PC-9 (cell line): ENCODE data around the gene HCRT. TPM values are rescaled to one million over a fixed set of nuclear protein-coding genes. Genes with fewer than 3 reads are reported as not detected.
A peak's percentile ranks its signal among the peaks of the same experiment; 100 is the strongest.

ENCODE experiments used
- BruUV-seq: library from RNA; stranded (reverse); fragments of 400-500 nt; replicated peaks from 2 replicates; lab custom pipeline; 2021; lab: Mats Ljungman, UMichigan
- CTCF ChIA-PET: fragments of 300-600 bp; sonication (Branson Sonifier 250); formaldehyde crosslinking; loops from one replicate; lab custom pipeline; 2022; ENCODE audit warnings: antibody characterized with exemption; lab: Charles Lee
- POLR2A ChIA-PET: fragments of 300-600 bp; sonication (Branson Sonifier 250); formaldehyde crosslinking; loops from one replicate; lab custom pipeline; 2022; ENCODE audit warnings: antibody characterized with exemption; ENCODE audit not compliant: unreplicated experiment; lab: Charles Lee
- DNase-seq, 2 experiments: peaks; one replicate each; pipeline versions ENCODE4 v3.0.0 to v3.0.0-alpha.2; 2015 to 2022; ENCODE audit warnings: mixed read lengths in 1 of 2
- H2AFZ ChIP-seq: fragments of 200-600 bp; sonication (generic); 2 replicates; pipeline ENCODE4 v1.8.1; 2017; ENCODE audit warnings: antibody characterized with exemption
- H3F3A ChIP-seq: fragments of 200-600 bp; sonication (generic); 2 replicates; pipeline ENCODE4 v1.8.1; 2017; ENCODE audit warnings: antibody characterized with exemption, mild to moderate bottlenecking, low read depth; ENCODE audit not compliant: insufficient read depth
- H3K27ac ChIP-seq: fragments of 200-600 bp; sonication (generic); 2 replicates; pipeline ENCODE4 v1.6.1; 2016; ENCODE audit warnings: mixed run types
- H3K27me3 ChIP-seq: fragments of 200-600 bp; sonication (generic); 2 replicates; pipeline ENCODE4 v1.6.1; 2016; ENCODE audit warnings: low read depth, mixed run types; ENCODE audit not compliant: insufficient read depth
- H3K36me3 ChIP-seq: fragments of 200-600 bp; sonication (generic); 2 replicates; pipeline ENCODE4 v1.6.1; 2016; ENCODE audit warnings: low read depth, mixed run types
- H3K4me1 ChIP-seq: fragments of 200-600 bp; sonication (generic); replicated peaks from 2 replicates; pipeline ENCODE4 v1.6.1; 2016; ENCODE audit warnings: mixed run types; ENCODE audit not compliant: insufficient read depth
- H3K4me2 ChIP-seq: fragments of 200-600 bp; sonication (generic); 2 replicates; pipeline ENCODE4 v1.6.1; 2017; ENCODE audit warnings: mixed run types
- H3K4me3 ChIP-seq: fragments of 200-600 bp; sonication (generic); 2 replicates; pipeline ENCODE4 v1.6.1; 2016; ENCODE audit warnings: mixed run types
- H3K79me2 ChIP-seq: fragments of 200-600 bp; sonication (generic); 2 replicates; pipeline ENCODE4 v1.6.1; 2017; ENCODE audit warnings: low read depth, mixed run types
- H3K9me2 ChIP-seq: fragments of 200-600 bp; sonication (generic); 2 replicates; pipeline ENCODE4 v1.8.1; 2017; ENCODE audit warnings: mild to moderate bottlenecking; ENCODE audit not compliant: insufficient read depth
- H3K9me3 ChIP-seq: fragments of 200-600 bp; sonication (generic); 2 replicates; pipeline ENCODE4 v1.8.1; 2016; ENCODE audit warnings: low read depth; ENCODE audit not compliant: insufficient read depth
- H4K20me1 ChIP-seq: fragments of 200-600 bp; sonication (generic); 2 replicates; pipeline ENCODE4 v1.8.1; 2017; ENCODE audit not compliant: insufficient read depth
- EZH2 ChIP-seq: fragments of 200-600 bp; sonication (generic); IDR thresholded peaks from 2 replicates; pipeline ENCODE4 v1.8.0; 2017; ENCODE audit warnings: antibody characterized with exemption, low read depth
- intact Hi-C: fragments of 100-400 bp; cut with micrococcal nuclease; formaldehyde crosslinking; loops from one replicate; pipeline ENCODE4 v1.10.0; 2022; ENCODE audit not compliant: unreplicated experiment
- total RNA-seq: library from RNA; stranded (reverse); gene quantifications from 2 replicates; pipeline ENCODE4 v1.2.3, GENCODE V29; 2021
- TF ChIP-seq, protein P1 (sequence below): fragments of 200-600 bp; sonication (generic); conservative IDR thresholded peaks from 2 replicates; pipeline ENCODE4 v1.6.1; 2017; ENCODE audit warnings: mixed run types, antibody characterized with exemption, mild to moderate bottlenecking, moderate library complexity

Gene HCRT
- total RNA-seq, 1 experiment from 2014 or later: not detected

DNA sequence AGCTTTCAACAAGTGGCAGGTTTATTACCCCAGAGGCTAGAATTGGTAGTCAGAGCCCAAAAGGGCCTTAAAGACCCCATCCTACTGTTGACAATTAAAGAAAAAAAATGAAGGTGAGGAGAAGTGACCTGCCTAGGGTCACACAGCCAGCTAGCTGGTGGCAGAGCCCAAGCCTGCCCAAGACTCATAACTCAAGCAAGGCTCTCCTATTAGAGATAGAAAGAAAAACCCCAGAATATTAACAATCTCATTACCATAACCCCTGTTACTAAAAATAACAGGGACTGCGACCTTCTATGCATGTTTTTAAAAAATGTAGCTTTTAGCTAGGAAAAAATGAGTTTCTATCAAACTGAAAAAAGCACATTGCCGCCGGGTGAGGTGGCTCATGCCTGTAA, 48.6 kb downstream of the HCRT start:
- DNase-seq: no peak
- intact Hi-C loops: no loop called here
- TF ChIP-seq EZH2: no peak
- TF ChIP-seq, protein P1, sequence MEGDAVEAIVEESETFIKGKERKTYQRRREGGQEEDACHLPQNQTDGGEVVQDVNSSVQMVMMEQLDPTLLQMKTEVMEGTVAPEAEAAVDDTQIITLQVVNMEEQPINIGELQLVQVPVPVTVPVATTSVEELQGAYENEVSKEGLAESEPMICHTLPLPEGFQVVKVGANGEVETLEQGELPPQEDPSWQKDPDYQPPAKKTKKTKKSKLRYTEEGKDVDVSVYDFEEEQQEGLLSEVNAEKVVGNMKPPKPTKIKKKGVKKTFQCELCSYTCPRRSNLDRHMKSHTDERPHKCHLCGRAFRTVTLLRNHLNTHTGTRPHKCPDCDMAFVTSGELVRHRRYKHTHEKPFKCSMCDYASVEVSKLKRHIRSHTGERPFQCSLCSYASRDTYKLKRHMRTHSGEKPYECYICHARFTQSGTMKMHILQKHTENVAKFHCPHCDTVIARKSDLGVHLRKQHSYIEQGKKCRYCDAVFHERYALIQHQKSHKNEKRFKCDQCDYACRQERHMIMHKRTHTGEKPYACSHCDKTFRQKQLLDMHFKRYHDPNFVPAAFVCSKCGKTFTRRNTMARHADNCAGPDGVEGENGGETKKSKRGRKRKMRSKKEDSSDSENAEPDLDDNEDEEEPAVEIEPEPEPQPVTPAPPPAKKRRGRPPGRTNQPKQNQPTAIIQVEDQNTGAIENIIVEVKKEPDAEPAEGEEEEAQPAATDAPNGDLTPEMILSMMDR: no peak
- Histone ChIP-seq H3K79me2 (peaks cover 91% of the 10 kb centered on the region), H3K27me3 (no peaks in the 10 kb centered on the region), H2AFZ (no peak overlapping the region), H3F3A (peaks cover 23% of the 10 kb centered on the region), H3K9me3 (no peaks in the 10 kb centered on the region), H3K4me3 (no peak overlapping the region), H3K27ac (peak overlapping the region; percentile 78), H3K4me2 (peak overlapping the region; percentile 54; the same call in 1 of the 2 replicates), H3K4me1 (peaks cover 24% of the 10 kb centered on the region), H3K36me3 (0 out of 2 replicates have a peak, but pooled peaks cover 7% of the 10 kb centered on the region), H4K20me1 (peaks cover 37% of the 10 kb centered on the region), H3K9me2 (no peaks in the 10 kb centered on the region)
- BruUV-seq: no TSS peak
- ChIA-PET POLR2A (no interaction called here), CTCF (no interaction called here)

DNA sequence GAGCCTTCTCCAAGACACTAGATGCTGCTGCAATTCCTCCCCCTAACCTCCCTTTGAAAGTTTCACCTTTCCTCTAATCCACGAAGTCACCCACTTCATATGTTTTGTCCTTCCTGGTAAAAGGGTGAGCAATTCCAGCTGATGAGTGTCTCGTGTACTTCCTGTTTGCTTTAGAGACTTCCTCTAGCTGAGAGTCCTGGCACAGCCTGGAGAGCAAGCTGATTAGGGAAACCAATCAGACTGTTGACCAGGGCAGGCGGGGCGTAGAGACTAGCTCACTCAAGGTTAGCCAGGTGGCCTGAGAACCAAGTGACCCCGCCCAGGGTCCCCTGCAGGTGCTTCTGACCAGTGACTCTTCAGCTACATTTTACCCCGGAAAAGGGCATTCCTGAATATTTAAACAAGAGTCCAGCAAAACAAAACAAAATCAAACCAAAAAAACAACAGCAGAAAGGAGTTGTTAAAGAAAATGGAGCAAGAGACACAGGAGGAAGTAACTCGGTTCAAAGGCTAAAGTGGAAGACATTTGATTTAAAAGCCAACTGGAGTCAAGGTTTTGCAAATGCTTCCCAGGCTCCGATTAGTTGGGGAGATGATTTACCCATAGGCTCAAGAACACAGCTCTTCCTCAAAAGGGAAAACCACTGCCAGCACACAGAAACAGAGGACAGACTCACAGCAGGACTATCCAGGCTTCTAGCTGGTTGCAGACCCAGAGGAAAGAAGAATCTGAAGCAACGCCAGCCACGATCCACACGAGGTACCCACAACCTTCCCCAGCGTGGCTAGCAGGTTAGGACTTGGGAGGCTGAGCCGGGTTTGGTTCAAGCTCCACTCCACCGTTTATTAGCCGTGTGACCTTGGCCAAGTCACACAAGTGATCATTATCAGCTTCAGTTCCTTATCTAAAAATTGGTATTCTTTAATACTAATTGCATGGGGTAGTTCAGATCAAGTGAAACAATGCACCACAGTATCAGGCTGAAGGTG, 49.3 kb downstream of the HCRT start:
- TF ChIP-seq EZH2: no peak
- TF ChIP-seq, protein P1: no peak
- Histone ChIP-seq H2AFZ (no peak overlapping the region), H3K79me2 (peaks cover 91% of the 10 kb centered on the region), H3K4me2 (peak overlapping the region; percentile 54), H3K27me3 (no peaks in the 10 kb centered on the region), H4K20me1 (peaks cover 35% of the 10 kb centered on the region), H3K4me3 (no peak overlapping the region), H3K27ac (peak overlapping the region; percentile 78), H3K9me2 (no peaks in the 10 kb centered on the region), H3F3A (peaks cover 23% of the 10 kb centered on the region), H3K36me3 (0 out of 2 replicates have a peak, but pooled peaks cover 7% of the 10 kb centered on the region), H3K4me1 (peaks cover 24% of the 10 kb centered on the region), H3K9me3 (no peaks in the 10 kb centered on the region)
- ChIA-PET POLR2A (interaction anchor here (0.8 kb wide), 1 partner anchor 19 kb away, joined by 21 read pairs; no protein-coding TSS in a partner anchor), CTCF (interaction anchor here (0.8 to 1.2 kb wide), 2 partner anchors 8 to 392 kb away, joined by 3 to 15 read pairs; no protein-coding TSS in a partner anchor)
- intact Hi-C loops: no loop called here
- peak; percentile 74 to 95 for DNase-seq
- BruUV-seq: no TSS peak

DNA sequence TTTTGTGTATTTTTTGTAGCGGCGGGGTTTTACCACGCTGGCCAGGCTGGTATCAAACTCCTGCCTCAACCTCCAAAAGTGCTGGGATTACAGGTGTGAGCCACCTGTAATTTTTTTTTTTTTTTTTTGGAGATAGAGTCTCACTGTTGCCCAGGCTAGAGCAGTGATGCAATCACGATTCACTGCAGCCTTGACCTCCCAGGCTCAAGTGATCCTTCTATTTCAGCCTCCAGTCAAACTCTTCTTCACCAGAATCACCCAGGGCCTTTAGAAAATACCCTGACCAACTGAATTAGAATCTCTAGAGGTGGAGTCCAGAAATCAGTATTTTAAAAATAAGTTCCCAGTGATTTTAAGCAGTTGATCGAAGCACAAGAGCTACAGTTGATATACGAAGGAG, 50.1 kb downstream of the HCRT start:
- ChIA-PET CTCF (interaction anchor here (1.2 kb wide), 1 partner anchor 392 kb away, joined by 3 read pairs; no protein-coding TSS in a partner anchor), POLR2A (interaction anchor here (0.6 to 0.8 kb wide), 2 partner anchors 20 to 152 kb away, joined by 9 to 21 read pairs; no protein-coding TSS in a partner anchor)
- intact Hi-C loops: no loop called here
- TF ChIP-seq EZH2: no peak
- TF ChIP-seq, protein P1: no peak
- Histone ChIP-seq H3F3A (peaks cover 23% of the 10 kb centered on the region), H3K4me1 (peaks cover 24% of the 10 kb centered on the region), H3K27ac (peak overlapping the region; percentile 78), H4K20me1 (peaks cover 39% of the 10 kb centered on the region), H3K4me3 (no peak overlapping the region), H3K36me3 (0 out of 2 replicates have a peak, but pooled peaks cover 7% of the 10 kb centered on the region), H3K79me2 (peaks cover 90% of the 10 kb centered on the region), H3K4me2 (peak overlapping the region; percentile 54), H3K9me2 (no peaks in the 10 kb centered on the region), H2AFZ (no peak overlapping the region), H3K27me3 (no peaks in the 10 kb centered on the region), H3K9me3 (no peaks in the 10 kb centered on the region)
- BruUV-seq: no TSS peak
- no peak for DNase-seq
